Measurements from ENCODE around the gene EDC3.

DNA sequence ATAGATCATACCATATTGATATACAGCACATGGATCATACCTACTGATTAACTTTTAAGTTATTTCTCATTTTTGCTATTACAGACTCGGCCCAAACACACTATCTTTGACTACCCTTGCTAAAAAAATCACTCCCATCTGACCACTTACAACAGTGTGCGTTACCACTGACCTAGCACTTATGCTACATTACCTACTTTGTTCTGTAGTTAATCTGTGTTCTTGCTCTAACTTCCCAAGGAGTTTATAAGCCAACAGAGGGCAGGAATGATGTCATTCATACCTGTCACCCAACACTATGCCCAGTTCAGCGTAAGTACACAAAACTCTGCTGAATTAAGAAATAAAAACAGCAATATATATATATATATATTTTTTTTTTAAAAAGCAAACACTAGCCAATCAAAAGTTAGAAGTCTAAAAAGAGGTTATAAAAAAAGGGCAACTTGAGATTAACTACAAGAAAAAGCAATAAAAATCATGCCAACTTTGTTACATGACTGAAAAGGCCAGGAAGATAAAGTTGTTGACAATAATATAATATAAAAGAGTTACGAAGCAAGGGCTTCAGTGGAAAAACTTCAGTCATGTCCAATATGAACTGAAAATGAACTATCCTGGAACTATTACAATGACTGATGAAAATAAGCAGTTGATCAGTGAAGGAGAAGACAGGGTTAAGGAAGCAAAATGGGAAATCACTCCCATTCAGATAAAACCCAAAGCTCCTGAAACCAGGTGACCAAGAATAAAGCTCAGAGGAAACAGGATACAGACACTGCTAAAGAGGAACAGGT is 33.6 kb downstream of the EDC3 start:
- TF ChIP-seq TP53 (CRISPR knock-in tag; IDR thresholded peaks at IDR 0.05) (no peak), CBX8 (IDR thresholded peaks at IDR 0.05) (no peak)
- TF ChIP-seq, protein P1, sequence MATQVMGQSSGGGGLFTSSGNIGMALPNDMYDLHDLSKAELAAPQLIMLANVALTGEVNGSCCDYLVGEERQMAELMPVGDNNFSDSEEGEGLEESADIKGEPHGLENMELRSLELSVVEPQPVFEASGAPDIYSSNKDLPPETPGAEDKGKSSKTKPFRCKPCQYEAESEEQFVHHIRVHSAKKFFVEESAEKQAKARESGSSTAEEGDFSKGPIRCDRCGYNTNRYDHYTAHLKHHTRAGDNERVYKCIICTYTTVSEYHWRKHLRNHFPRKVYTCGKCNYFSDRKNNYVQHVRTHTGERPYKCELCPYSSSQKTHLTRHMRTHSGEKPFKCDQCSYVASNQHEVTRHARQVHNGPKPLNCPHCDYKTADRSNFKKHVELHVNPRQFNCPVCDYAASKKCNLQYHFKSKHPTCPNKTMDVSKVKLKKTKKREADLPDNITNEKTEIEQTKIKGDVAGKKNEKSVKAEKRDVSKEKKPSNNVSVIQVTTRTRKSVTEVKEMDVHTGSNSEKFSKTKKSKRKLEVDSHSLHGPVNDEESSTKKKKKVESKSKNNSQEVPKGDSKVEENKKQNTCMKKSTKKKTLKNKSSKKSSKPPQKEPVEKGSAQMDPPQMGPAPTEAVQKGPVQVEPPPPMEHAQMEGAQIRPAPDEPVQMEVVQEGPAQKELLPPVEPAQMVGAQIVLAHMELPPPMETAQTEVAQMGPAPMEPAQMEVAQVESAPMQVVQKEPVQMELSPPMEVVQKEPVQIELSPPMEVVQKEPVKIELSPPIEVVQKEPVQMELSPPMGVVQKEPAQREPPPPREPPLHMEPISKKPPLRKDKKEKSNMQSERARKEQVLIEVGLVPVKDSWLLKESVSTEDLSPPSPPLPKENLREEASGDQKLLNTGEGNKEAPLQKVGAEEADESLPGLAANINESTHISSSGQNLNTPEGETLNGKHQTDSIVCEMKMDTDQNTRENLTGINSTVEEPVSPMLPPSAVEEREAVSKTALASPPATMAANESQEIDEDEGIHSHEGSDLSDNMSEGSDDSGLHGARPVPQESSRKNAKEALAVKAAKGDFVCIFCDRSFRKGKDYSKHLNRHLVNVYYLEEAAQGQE (IDR thresholded peaks at IDR 0.05), result no peak
- TF ChIP-seq, protein P2, sequence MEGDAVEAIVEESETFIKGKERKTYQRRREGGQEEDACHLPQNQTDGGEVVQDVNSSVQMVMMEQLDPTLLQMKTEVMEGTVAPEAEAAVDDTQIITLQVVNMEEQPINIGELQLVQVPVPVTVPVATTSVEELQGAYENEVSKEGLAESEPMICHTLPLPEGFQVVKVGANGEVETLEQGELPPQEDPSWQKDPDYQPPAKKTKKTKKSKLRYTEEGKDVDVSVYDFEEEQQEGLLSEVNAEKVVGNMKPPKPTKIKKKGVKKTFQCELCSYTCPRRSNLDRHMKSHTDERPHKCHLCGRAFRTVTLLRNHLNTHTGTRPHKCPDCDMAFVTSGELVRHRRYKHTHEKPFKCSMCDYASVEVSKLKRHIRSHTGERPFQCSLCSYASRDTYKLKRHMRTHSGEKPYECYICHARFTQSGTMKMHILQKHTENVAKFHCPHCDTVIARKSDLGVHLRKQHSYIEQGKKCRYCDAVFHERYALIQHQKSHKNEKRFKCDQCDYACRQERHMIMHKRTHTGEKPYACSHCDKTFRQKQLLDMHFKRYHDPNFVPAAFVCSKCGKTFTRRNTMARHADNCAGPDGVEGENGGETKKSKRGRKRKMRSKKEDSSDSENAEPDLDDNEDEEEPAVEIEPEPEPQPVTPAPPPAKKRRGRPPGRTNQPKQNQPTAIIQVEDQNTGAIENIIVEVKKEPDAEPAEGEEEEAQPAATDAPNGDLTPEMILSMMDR (IDR thresholded peaks at IDR 0.05), result no peak

Measured in A549 (cell line).